Left lung (tissue), 10 donors: ENCODE data around the gene FMC1. TPM values are rescaled to one million over a fixed set of nuclear protein-coding genes. Genes with fewer than 3 reads are reported as not detected.

Source experiments
- ATAC-seq: fragments of 200-7000 bp; cut with Tn5 transposase; one replicate; pipeline ENCODE4 v1.9.1; 2020; ENCODE audit warnings: moderate library complexity
- DNase-seq, 4 donors: peaks; one replicate each; pipeline ENCODE4 v3.0.0-alpha.2; 2013 to 2020
- H3K27ac ChIP-seq, 2 donors: fragments of 200-600 bp; sonication (generic) in 1 of 2; one replicate each; pipeline versions ENCODE4 v1.5.0 to v1.8.0; 2020 to 2021
- H3K27me3 ChIP-seq, 2 donors: fragments of 200-600 bp; sonication (generic) in 1 of 2; one replicate each; pipeline versions ENCODE4 v1.5.0 to v1.8.0; 2020 to 2021
- H3K36me3 ChIP-seq, 2 donors: fragments of 200-600 bp; sonication (generic) in 1 of 2; one replicate each; pipeline versions ENCODE4 v1.5.0 to v1.8.0; 2020 to 2021
- H3K4me1 ChIP-seq, 2 donors: fragments of 200-600 bp; one replicate each; pipeline ENCODE4 v1.8.0; 2021
- H3K4me3 ChIP-seq, 2 donors: fragments of 200-600 bp; sonication (generic) in 1 of 2; one replicate each; pipeline versions ENCODE4 v1.5.0 to v1.8.0; 2020 to 2021; ENCODE audit warnings: mild to moderate bottlenecking in 1 of 2
- H3K9me3 ChIP-seq, 2 donors: fragments of 200-600 bp; sonication (generic) in 1 of 2; one replicate each; pipeline versions ENCODE4 v1.5.0 to v1.8.0; 2020 to 2021
- intact Hi-C, 2 donors: fragments of 100-400 bp; cut with DNase I; formaldehyde crosslinking; loops; one replicate each; pipeline versions ENCODE4 v1.11.2 to v1.14.2; 2022
- polyA plus RNA-seq, 6 donors: library from polyadenylated mRNA; unstranded; fragments of 120-200 nt; gene quantifications; one replicate each; pipeline ENCODE4 v1.2.1, GENCODE V29; 2013; ENCODE audit not compliant: insufficient read length in 6 of 6
- total RNA-seq, 2 donors: library from RNA; stranded (reverse); fragmentation: NEBNext Ultra II Directional; extraction: Animal tissue kit (Norgen Biotek cat#: 25700); gene quantifications; one replicate each; pipeline ENCODE4 v1.2.1, GENCODE V29; 2021
- TF ChIP-seq, protein P1 (sequence below), 2 donors: fragments of 200-600 bp; sonication (generic) in 1 of 2; IDR thresholded peaks; one replicate each; pipeline versions ENCODE4 v1.5.0 to v1.8.0; 2021; ENCODE audit warnings: antibody characterized with exemption in 2 of 2
- donor health status: DM: no; HTN: yes; CAD: no.
- donor health status: DM: no; HTN: no; CAD: no.

FMC1 gene
- total and polyA plus RNA-seq, 8 donors: 11.1 to 17.2 (median 15.5) TPM

- ATAC-seq (no peak), DNase-seq (no peak)
- H3K27me3 ChIP-seq: no peaks in the 10 kb centered on the region
- H3K9me3 ChIP-seq: no peaks in the 10 kb centered on the region
- peaks cover 0 to 27% of the 10 kb centered on the region in 2 donors for H3K36me3 ChIP-seq
- H3K4me1 ChIP-seq: peaks cover 0 to 51% of the 10 kb centered on the region in 2 donors
- H3K27ac ChIP-seq: no peak overlapping the region
- TF ChIP-seq, protein P1, sequence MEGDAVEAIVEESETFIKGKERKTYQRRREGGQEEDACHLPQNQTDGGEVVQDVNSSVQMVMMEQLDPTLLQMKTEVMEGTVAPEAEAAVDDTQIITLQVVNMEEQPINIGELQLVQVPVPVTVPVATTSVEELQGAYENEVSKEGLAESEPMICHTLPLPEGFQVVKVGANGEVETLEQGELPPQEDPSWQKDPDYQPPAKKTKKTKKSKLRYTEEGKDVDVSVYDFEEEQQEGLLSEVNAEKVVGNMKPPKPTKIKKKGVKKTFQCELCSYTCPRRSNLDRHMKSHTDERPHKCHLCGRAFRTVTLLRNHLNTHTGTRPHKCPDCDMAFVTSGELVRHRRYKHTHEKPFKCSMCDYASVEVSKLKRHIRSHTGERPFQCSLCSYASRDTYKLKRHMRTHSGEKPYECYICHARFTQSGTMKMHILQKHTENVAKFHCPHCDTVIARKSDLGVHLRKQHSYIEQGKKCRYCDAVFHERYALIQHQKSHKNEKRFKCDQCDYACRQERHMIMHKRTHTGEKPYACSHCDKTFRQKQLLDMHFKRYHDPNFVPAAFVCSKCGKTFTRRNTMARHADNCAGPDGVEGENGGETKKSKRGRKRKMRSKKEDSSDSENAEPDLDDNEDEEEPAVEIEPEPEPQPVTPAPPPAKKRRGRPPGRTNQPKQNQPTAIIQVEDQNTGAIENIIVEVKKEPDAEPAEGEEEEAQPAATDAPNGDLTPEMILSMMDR (IDR thresholded peaks at IDR 0.05): no peak
- no peak overlapping the region for H3K4me3 ChIP-seq
- intact Hi-C loops: no loop called here
Observed at GRCh38 chr7:139367438-139368155, 26.5 kb downstream of the FMC1 start.

DNA sequence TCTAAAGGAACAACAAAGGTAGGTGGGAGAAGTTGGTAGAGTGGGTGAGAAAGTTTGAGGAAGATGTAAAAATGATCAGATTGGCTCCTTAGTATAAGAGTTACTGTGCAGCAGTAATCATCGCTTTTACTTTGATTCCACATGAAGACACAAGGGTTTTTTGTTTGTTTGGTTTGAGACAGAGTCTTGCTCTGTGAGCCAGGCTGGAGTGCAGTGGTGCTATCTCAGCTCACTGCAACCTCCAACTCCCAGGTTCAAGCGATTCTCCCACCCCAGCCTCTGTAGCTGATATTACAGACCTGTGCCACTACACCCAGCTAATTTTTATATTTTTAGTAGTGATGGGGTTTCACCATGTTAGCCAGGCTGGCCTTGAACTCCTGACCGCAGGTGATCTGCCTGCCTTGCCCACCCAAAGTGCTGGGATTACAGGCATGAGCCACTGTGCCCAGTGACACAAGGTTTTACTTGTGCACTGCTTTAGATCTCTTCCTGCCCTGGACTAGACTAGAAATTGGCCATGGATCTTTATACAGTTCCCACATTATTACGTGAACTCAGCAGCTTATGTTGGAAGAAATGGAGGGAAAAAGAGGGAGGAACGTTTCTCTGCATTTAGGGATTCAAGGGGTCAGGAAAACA is 29.3 kb downstream of the FMC1 start:
- no peak for DNase-seq

GRCh38 chr7:139370943-139371313 is 29.8 kb downstream of the FMC1 start:
- no peak for ATAC-seq
- intact Hi-C loops: no loop called here

More for the DNA sequence above, 29.3 kb downstream of the FMC1 start:
- Histone ChIP-seq H3K4me1 (peaks cover 0 to 41% of the 10 kb centered on the region in 2 donors), H3K27me3 (no peaks in the 10 kb centered on the region), H3K4me3 (no peak overlapping the region), H3K9me3 (no peaks in the 10 kb centered on the region), H3K36me3 (peaks cover 0 to 28% of the 10 kb centered on the region in 2 donors), H3K27ac (no peak overlapping the region)
- TF ChIP-seq, protein P1 (IDR thresholded peaks at IDR 0.05): no peak
- intact Hi-C loops: no loop called here
- ATAC-seq: no peak

DNA sequence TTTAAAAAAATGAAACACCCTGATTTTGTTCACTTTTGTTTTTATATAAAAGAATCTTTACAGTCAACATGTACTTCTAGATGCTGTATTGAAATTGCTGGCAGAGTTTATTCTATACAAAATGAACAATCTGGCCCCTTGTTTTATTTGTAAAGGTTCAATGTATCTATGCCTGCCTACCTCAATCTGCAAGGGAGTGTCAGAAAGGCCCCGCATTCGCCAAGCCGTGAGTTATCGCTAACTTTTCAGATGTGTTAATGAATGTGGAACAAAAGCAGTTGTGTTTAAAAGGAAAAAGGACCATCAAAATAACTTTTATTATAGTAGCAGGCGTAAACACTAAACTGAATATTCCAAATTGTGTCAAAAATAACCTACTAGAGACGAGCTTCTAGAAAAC is 33.1 kb downstream of the FMC1 start:
- H3K9me3 ChIP-seq: no peaks in the 10 kb centered on the region
- TF ChIP-seq, protein P1 (IDR thresholded peaks at IDR 0.05): no peak
- H3K27ac ChIP-seq: no peak overlapping the region
- no peaks in the 10 kb centered on the region for H3K27me3 ChIP-seq
- ATAC-seq: no peak
- H3K4me1 ChIP-seq: peaks cover 0 to 28% of the 10 kb centered on the region in 2 donors
- H3K36me3 ChIP-seq: peaks cover 0 to 45% of the 10 kb centered on the region in 2 donors
- intact Hi-C loops: no loop called here
- H3K4me3 ChIP-seq: no peak overlapping the region
- DNase-seq: no peak

More at GRCh38 chr7:139370943-139371313, 29.8 kb downstream of the FMC1 start:
- H3K4me1 ChIP-seq: peaks cover 0 to 37% of the 10 kb centered on the region in 2 donors
- no peaks in the 10 kb centered on the region for H3K9me3 ChIP-seq
- TF ChIP-seq, protein P1 (IDR thresholded peaks at IDR 0.05): no peak
- no peaks in the 10 kb centered on the region for H3K27me3 ChIP-seq
- H3K36me3 ChIP-seq: peaks cover 0 to 30% of the 10 kb centered on the region in 2 donors
- H3K4me3 ChIP-seq: no peak overlapping the region
- no peak for DNase-seq
- H3K27ac ChIP-seq: no peak overlapping the region

DNA sequence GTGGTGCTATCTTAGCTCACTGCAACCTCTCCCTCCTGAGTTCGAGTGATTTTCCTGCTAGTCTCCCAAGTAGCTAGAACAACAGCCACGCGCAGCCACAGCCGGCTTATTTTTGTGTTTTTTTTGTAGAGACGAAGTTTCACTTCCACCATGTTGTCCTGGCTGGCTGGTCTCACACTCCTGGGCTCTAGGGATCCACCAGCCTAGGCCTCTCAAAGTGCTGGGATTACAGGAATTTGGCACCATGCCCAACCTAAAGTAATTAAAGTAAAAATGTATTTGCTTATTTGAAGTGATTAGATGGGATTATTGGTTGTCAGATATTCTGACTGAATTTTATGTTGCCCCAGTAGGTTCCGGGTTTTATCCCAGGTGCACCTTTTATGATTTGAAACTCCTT is 41.3 kb downstream of the FMC1 start:
- TF ChIP-seq, protein P1 (IDR thresholded peaks at IDR 0.05): no peak
- ATAC-seq: no peak
- H3K36me3 ChIP-seq: peaks cover 0 to 88% of the 10 kb centered on the region in 2 donors
- H3K27me3 ChIP-seq: no peaks in the 10 kb centered on the region
- H3K4me1 ChIP-seq: no peaks in the 10 kb centered on the region
- H3K9me3 ChIP-seq: no peaks in the 10 kb centered on the region
- DNase-seq: no peak
- H3K27ac ChIP-seq: no peak overlapping the region
- intact Hi-C loops: no loop called here
- H3K4me3 ChIP-seq: no peak overlapping the region
